GM18502 (cell line): Measurements from ENCODE around the gene GNA14.
"Not testable (repeated sequence)": the region's sequence is repeated elsewhere in the genome, so short reads cannot be mapped to it uniquely, and the experiment has no call there.

Source experiments
- ATAC-seq: cut with Tn5 transposase; IDR thresholded peaks from one replicate; pipeline ENCODE4 v1.9.1; 2021; ENCODE audit warnings: mild to moderate bottlenecking; ENCODE audit not compliant: unreplicated experiment, poor library complexity

GNA14 gene

DNA sequence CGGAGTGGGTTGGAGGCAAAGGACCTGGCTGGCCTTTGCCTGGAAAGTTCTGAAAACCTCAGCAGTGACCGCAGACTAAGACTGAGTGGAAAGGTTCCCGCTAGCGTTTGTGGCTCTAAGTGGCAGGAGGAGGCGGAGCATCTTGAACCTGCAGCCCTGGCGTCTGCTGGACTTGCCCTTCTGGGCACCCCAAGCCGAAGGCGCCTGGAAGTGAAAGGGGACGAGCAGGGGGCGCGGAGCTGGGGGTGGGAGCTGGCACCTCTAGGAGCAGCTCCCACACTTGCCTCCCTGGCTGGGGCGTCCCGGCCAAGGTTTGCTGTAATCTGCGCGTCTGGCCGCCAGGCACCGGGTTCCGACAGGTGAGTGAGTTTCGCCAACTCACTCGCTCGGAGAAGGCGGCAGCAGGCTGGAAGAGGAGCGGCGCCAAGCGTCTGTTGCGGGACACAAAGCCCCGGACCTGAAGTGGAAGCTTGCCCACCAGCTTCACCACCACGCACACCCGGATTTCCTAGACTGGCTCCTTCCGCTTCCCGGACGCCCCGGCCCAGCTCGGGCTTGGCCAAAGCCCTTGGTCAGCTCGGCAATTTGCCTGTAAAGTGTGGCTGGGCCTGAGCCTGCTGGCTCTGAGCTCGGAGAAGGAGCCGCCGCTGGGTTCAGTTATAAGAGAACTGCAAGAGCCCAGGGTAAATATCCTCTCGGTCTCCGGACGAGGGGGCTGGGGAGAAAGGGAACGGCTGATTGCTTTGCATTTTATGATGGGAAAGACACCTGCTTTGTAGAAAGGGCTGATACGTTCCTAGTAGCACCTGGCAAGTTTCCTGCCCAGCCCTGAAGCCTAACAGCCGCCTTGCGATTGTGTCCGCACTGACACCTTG lies at the start of gene GNA14:
Gene GNA14 (minus strand): TSS at position 89 of the 875 bp plus-strand sequence. CDS start 529 bp downstream, outside the sequence.
- no peak for ATAC-seq

DNA sequence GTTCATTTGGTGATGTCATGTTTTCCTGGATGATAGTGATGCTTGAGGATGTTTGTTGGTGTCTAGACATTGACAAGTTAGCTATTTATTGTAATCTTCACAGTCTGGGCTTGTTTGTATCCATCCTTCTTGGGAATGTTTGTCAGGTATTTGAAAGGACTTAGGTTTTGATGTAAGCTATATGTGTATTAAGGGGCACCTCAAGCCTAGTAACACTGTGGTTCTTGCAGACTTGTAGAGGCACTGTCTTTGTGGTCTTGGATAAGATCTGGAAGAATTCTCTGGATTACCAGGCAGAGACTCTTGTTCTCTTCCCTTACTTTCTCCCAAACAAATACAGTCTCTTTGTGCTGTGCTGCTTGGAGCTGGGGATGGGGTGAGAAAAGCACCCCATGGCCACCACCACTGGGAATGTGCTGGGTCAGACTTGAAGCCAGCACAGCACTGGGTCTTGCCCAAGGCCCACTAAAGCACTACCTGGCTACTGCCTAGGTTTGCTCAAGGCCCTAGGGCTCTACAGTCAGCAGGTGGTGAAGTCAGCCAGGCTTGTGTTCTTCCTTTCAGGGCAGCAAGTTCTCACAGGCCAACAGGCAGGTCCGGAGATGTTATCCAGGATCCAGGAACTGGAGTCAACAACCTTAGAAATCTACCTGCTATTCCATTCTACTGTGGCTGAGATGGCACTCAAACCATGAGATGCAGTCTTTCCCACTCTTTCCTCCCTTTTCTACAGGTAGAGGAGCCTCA lies 49.3 kb upstream of the GNA14 start:
- no peak for ATAC-seq

DNA sequence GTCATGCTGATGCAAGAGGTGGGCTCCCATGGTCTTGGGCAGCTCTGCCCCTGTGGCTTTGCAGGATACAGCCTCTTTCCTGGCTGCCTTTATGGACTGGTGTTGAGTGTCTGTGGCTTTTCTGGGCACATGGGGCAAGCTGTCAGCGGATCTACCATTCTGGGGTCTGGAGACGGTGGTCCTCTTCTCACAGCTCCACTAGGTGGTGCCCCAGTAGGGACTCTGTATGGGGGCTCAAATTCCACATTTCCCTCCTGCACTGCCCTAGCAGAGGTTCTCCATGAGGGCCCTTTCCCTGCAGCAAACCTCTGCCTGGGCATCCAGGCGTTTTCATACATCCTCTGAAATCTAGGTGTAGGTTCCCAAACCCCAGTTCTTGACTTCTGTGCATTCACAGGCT lies 42.6 kb upstream of the GNA14 start:
- ATAC-seq: not testable (repeated sequence)

GRCh38 chr9:77690119-77690518 lies 42.0 kb upstream of the GNA14 start:
- ATAC-seq: not testable (repeated sequence)

GRCh38 chr9:77687737-77688136 lies 39.6 kb upstream of the GNA14 start:
- ATAC-seq: not testable (repeated sequence)

GRCh38 chr9:77680581-77680980 lies 32.5 kb upstream of the GNA14 start:
- no peak for ATAC-seq

GRCh38 chr9:77679661-77680368 lies 31.7 kb upstream of the GNA14 start:
- ATAC-seq: no peak

GRCh38 chr9:77679088-77679487 lies 31.0 kb upstream of the GNA14 start:
- no peak for ATAC-seq

- no peak for ATAC-seq
These were observed 29.9 kb upstream of the GNA14 start for GRCh38 chr9:77677957-77678535.

GRCh38 chr9:77677397-77677796 lies 29.3 kb upstream of the GNA14 start:
- ATAC-seq: no peak

DNA sequence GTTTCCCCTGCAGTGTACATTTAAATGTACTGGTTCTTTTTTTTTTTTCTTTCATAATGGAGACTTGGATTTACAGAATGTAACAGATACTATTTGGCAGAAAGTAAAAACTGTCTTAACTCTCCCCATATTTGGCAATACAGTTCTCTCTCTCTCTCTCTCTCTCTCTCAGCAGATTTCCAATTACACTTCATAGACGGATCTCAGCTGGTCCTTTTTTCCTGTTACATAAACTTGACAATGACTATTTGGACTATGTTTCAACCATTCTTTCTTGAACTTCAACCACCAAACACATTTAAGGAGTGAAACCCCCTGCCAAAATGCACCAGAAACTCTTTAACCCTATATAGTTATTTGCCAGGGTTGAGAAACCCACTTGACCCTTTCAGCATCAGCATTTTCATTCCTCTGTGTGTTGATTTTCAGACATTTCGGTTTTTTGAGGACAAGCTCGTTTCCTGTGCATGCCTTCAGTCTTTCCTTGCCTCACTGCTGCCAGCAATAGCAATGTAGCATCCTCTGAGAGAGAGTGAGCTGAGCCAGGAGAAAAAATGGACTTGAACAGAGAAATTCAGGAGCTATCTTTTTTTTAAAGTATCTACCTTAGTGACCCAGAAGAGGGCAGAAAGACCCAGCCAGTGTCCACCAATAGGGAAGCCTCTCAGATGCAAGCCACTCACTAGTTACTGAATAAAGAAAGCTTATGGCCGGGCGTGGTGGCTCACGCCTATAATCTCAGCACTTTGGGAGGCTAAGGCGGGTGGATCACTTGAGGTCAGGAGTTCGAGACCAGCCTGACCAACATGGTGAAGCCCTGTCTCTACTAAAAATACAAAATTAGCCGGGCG lies 26.0 kb upstream of the GNA14 start:
- ATAC-seq: no peak

DNA sequence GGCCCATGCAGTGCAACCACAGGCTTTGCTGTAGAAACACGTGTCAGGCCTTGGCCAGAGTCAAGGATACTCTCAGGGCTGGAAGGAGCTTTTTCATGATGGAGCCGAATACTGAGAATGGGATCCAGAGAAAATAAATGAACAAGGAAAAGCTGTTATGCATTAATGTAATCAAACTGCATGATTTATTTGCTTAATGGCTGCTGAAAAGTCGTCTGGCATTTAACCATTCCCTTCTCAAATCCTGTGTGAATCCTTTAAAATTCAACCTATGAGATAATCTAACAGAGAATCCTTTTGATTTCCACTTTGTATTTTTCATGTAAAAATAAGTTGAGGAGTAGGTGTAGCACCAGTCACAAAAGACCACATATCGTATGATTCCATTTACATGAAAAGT lies 24.1 kb upstream of the GNA14 start:
- ATAC-seq: no peak

GRCh38 chr9:77667151-77667550 lies 19.0 kb upstream of the GNA14 start:
- no peak for ATAC-seq

DNA sequence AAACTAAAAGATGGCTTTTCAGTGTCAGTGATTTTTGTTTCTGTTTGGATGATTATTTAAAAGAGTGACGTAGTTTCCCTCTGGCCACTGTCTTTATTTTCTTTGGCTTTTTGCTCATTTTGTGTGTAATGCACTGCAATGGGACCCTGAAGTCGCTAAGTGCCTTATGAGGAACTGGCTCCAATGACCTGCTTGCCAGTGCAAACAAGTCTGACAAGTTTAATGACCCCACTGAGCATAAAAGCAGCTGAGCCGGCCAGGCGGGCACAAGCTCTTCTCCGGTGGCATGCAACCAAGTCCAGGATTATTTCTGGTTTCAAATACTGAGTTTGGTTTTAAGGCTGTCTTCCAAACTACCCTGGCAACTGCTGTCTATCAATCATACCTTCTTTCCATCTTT lies 15.6 kb upstream of the GNA14 start:
- ATAC-seq: no peak

DNA sequence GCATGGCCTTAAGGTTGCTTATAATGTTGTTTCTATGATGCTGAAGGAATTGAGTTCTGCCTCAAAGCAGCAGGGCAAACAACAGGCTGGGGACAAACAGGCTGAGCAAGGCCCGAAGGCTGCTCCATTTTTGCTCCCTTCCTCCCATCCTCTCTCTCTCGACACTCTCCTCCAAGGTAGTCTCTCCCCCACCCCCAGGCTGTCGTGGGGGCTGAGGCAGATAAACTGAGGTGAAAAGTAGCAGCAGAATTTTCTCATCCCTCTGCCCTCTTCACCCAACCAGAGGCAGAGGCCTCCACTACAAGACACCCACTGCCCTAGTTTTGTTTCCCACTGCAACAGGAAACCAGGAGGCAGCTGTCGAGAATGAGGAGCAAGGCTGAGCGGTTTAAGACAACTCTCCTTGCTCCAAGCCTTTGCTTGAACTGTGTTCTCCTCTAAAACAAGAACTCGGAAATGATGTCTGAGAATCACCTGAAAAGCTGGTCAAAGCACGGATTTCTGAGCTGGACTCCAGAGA lies 13.5 kb upstream of the GNA14 start:
- no peak for ATAC-seq

- no peak for ATAC-seq
These were observed 11.8 kb upstream of the GNA14 start for GRCh38 chr9:77659926-77660325.

GRCh38 chr9:77651203-77651602 lies 3.1 kb upstream of the GNA14 start:
- ATAC-seq: no peak

- no peak for ATAC-seq
These were observed 1.1 kb upstream of the GNA14 start for GRCh38 chr9:77649109-77649812.
